Measurements from ENCODE around the gene HOXB7. TPM values are rescaled to one million over a fixed set of nuclear protein-coding genes. Genes with fewer than 3 reads are reported as not detected.

The HOXB7 gene
- total RNA-seq, 1 experiment from 2014 or later, result 28.2 TPM

DNA sequence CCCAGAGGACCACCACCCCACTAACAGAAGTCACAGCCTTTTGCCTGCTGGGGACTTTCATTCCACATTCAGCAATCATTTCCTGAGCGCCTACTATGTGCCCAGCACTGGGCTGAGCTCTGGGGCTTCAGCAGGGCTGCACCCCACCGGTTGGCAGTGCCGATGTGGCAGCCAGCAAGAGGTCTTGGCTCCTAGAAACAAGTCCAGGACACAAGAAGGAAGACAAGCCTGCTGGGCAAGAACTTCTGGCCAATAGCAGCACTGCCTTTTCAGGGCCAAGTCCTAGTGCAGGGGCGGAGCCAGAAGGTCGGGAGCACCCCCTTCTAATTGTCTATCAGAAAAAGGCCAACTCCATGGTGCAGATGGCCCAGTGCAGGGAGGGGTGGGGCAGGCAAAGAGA lies 28.3 kb upstream of the HOXB7 start:
- TF ChIP-seq, protein P1, sequence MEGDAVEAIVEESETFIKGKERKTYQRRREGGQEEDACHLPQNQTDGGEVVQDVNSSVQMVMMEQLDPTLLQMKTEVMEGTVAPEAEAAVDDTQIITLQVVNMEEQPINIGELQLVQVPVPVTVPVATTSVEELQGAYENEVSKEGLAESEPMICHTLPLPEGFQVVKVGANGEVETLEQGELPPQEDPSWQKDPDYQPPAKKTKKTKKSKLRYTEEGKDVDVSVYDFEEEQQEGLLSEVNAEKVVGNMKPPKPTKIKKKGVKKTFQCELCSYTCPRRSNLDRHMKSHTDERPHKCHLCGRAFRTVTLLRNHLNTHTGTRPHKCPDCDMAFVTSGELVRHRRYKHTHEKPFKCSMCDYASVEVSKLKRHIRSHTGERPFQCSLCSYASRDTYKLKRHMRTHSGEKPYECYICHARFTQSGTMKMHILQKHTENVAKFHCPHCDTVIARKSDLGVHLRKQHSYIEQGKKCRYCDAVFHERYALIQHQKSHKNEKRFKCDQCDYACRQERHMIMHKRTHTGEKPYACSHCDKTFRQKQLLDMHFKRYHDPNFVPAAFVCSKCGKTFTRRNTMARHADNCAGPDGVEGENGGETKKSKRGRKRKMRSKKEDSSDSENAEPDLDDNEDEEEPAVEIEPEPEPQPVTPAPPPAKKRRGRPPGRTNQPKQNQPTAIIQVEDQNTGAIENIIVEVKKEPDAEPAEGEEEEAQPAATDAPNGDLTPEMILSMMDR (conservative IDR thresholded peaks at IDR 0.05), result no peak
- TF ChIP-seq EZH2 (IDR thresholded peaks at IDR 0.05; ENCODE audit: low read depth), result no peak
- H3K4me2 ChIP-seq, result no peak overlapping the region
- no peaks in the 10 kb centered on the region for H3K9me2 ChIP-seq (ENCODE audit: insufficient read depth)
- POLR2A ChIA-PET (ENCODE audit: unreplicated experiment), result no interaction called here
- no peaks in the 10 kb centered on the region for H3K4me1 ChIP-seq (replicated peaks; ENCODE audit: insufficient read depth)
- no peaks in the 10 kb centered on the region for H3K36me3 ChIP-seq (ENCODE audit: low read depth)
- intact Hi-C loops (cut with micrococcal nuclease; ENCODE audit: unreplicated experiment), result no loop called here
- H2AFZ ChIP-seq, result no peak overlapping the region
- no peaks in the 10 kb centered on the region for H3F3A ChIP-seq (ENCODE audit: insufficient read depth, low read depth)
- H4K20me1 ChIP-seq (ENCODE audit: insufficient read depth), result no peaks in the 10 kb centered on the region
- CTCF ChIA-PET, result no interaction called here
- no peaks in the 10 kb centered on the region for H3K9me3 ChIP-seq (ENCODE audit: insufficient read depth, low read depth)
- DNase-seq, result no peak
- no peak overlapping the region for H3K27ac ChIP-seq
- no peak overlapping the region for H3K4me3 ChIP-seq
- H3K79me2 ChIP-seq (ENCODE audit: low read depth), result no peaks in the 10 kb centered on the region
- no TSS peak for BruUV-seq (replicated peaks)
- peaks cover 81% of the 10 kb centered on the region for H3K27me3 ChIP-seq (ENCODE audit: insufficient read depth, low read depth)

DNA sequence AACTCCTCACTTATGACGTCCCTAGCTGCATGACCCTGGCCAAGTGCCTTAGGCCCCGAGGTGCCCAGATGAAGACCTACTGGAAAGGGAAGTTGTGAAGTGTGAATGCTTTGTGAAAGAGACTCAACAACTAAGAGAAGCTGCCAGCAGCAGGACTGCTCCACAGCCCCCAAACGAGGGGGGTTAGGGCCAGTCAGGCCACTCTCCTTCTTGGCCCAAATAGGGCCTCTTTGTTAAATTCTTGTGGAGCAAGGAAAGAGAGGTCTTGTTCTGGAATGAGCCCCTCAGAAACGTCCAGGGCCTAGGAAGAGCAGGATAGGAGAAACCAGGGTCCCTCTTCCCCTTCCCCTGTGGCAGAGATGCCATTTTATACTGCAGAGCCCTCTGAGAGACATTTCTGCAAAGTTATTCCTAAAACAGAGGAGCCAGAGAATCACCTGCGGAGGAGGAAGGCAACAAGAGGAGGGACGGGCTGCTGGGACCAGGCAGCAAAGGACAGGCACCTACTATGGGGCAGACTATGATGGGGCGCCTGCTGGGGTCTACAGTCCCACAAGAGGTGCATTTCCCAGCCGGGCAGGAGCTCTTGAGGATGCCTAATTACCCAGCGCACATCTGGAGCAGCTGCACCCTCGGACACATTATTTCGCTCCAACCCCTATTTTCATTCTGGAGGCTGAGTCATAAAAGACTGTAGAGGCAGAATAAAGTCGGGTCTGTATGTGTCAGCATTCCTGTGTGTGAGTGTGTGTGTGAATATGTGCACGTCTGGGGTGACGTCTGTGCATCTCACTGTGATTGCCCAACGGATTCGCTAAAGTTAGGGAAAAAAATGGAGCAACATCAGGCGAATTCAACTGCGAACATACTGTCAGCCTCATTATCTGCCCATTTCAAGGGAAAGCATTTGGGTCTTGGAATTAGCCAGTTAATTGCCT lies 26.8 kb upstream of the HOXB7 start:
- no peaks in the 10 kb centered on the region for H3K4me1 ChIP-seq (replicated peaks; ENCODE audit: insufficient read depth)
- H3K36me3 ChIP-seq (ENCODE audit: low read depth), result no peaks in the 10 kb centered on the region
- ChIA-PET CTCF (interaction anchor here (1.1 kb wide), 1 partner anchor 153 kb away, joined by 3 read pairs; no protein-coding TSS in a partner anchor), POLR2A (ENCODE audit: unreplicated experiment) (no interaction called here)
- H2AFZ ChIP-seq, result no peak overlapping the region
- H3K9me3 ChIP-seq (ENCODE audit: insufficient read depth, low read depth), result no peaks in the 10 kb centered on the region
- peaks cover 74% of the 10 kb centered on the region for H3K27me3 ChIP-seq (ENCODE audit: insufficient read depth, low read depth)
- no TSS peak for BruUV-seq (replicated peaks)
- no peaks in the 10 kb centered on the region for H3K9me2 ChIP-seq (ENCODE audit: insufficient read depth)
- no peaks in the 10 kb centered on the region for H3K79me2 ChIP-seq (ENCODE audit: low read depth)
- H4K20me1 ChIP-seq (ENCODE audit: insufficient read depth), result no peaks in the 10 kb centered on the region
- no peak overlapping the region for H3K4me2 ChIP-seq
- no peak overlapping the region for H3K27ac ChIP-seq
- H3F3A ChIP-seq (ENCODE audit: insufficient read depth, low read depth), result 0 out of 2 replicates have a peak, but pooled peaks cover 1% of the 10 kb centered on the region
- H3K4me3 ChIP-seq, result no peak overlapping the region
- no peak for DNase-seq
- intact Hi-C loops (cut with micrococcal nuclease; ENCODE audit: unreplicated experiment), result no loop called here
- TF ChIP-seq, protein P1 (conservative IDR thresholded peaks at IDR 0.05), result no peak
- no peak for TF ChIP-seq EZH2 (IDR thresholded peaks at IDR 0.05; ENCODE audit: low read depth)

DNA sequence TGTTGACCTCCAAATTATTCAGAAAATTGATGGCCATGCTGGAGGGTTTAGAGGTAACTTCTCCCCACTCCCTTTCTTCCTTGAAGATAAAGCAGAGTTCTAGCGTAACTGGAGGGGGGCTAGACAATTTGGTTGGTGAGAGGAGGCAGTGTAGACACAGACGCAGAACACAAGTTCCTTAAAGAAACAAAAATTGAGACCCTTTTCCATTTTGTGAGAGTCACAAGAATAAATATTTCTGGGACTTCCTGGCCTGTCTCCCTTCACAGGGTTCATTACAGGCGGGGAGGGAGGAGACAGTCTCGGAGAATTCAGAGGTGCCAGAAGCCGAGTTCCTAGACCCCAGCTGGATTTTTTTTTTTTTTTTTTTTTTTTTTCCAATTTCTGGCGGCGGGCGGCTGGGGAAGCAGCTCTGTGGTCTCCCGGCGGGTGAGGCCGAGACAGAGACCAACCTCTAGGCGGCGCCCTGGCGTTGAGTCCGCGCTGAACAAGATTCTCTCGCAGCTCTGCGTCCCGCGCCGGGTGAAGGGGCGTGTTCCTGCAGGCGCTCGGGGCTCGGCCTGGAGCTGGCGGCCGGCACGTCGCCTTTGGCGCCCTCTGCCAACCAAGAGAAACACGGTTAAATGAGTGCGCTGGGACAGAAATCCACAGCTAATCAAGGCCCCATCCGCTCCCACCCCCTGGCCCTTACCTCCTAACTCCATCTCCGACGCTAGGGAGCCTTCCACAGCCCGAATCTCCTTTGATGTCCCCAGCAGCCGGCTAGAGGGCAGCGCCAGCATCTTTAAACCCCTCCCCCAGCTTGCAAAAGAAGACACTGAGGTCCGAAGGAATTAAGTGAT lies 25.6 kb upstream of the HOXB7 start:
- CTCF ChIA-PET, result interaction anchor here (0.6 to 1.6 kb wide), 15 partner anchors 10 to 595 kb away, joined by 3 to 14 read pairs (median 5); partner anchors contain the start of gene HOXB9

More for the DNA sequence above, 25.6 kb upstream of the HOXB7 start:
- Histone ChIP-seq H3K4me3 (no peak overlapping the region), H3K9me2 (ENCODE audit: insufficient read depth) (no peaks in the 10 kb centered on the region), H3F3A (ENCODE audit: insufficient read depth, low read depth) (0 out of 2 replicates have a peak, but pooled peaks cover 2% of the 10 kb centered on the region), H3K9me3 (ENCODE audit: insufficient read depth, low read depth) (no peaks in the 10 kb centered on the region), H4K20me1 (ENCODE audit: insufficient read depth) (no peaks in the 10 kb centered on the region), H3K36me3 (ENCODE audit: low read depth) (no peaks in the 10 kb centered on the region), H3K27ac (no peak overlapping the region), H3K4me2 (peak overlapping the region; percentile 46; the same call in 1 of the 2 replicates), H3K27me3 (ENCODE audit: insufficient read depth, low read depth) (peaks cover 74% of the 10 kb centered on the region), H2AFZ (no peak overlapping the region), H3K4me1 (replicated peaks; ENCODE audit: insufficient read depth) (no peaks in the 10 kb centered on the region), H3K79me2 (ENCODE audit: low read depth) (no peaks in the 10 kb centered on the region)
- BruUV-seq (replicated peaks), result no TSS peak
- intact Hi-C loops (cut with micrococcal nuclease; ENCODE audit: unreplicated experiment), result no loop called here
- TF ChIP-seq EZH2 (IDR thresholded peaks at IDR 0.05; ENCODE audit: low read depth), result no peak
- TF ChIP-seq, protein P1 (conservative IDR thresholded peaks at IDR 0.05), result peak; percentile 65
- POLR2A ChIA-PET (ENCODE audit: unreplicated experiment), result interaction anchor here (0.6 kb wide), 2 partner anchors 300 to 467 kb away, joined by 4 to 21 read pairs; no protein-coding TSS in a partner anchor
- DNase-seq, result peak; percentile 59 to 87
